CD4-positive, alpha-beta T cell (primary cell): Measurements from ENCODE around the gene NOP10. TPM values are rescaled to one million over a fixed set of nuclear protein-coding genes. Genes with fewer than 3 reads are reported as not detected.
A peak's percentile ranks its signal among the peaks of the same experiment; 100 is the strongest.

Source experiments
- ATAC-seq: fragments of 200-7000 bp; cut with Tn5 transposase; one replicate; pipeline ENCODE4 v1.10.0; 2022; ENCODE audit warnings: mild to moderate bottlenecking; ENCODE audit not compliant: poor library complexity
- CTCF ChIA-PET: fragments of 350-600 bp; sonication (Branson Sonifier 250); formaldehyde crosslinking; loops from one replicate; lab custom pipeline; 2021; ENCODE audit warnings: antibody characterized with exemption, inconsistent platforms; lab: Charles Lee
- POLR2A ChIA-PET: fragments of 350-600 bp; sonication (Branson Sonifier 250); formaldehyde crosslinking; loops from one replicate; lab custom pipeline; 2021; ENCODE audit warnings: antibody characterized with exemption, inconsistent platforms; lab: Charles Lee
- DNase-seq, 14 experiments: peaks; one replicate each; pipeline ENCODE4 v3.0.0-alpha.2; 2013 to 2020; ENCODE audit warnings: mixed read lengths in 2 of 14
- H3K27ac ChIP-seq, 2 donors: one replicate each; pipeline versions ENCODE4 v1.5.1 to v1.7.0; 2013; ENCODE audit warnings: low read length in 2 of 2, low read depth in 1 of 2, mild to moderate bottlenecking in 1 of 2
- H3K27me3 ChIP-seq, 2 experiments: 1 replicate in 1 of 2; 2 replicates in 1 of 2; pipeline versions ENCODE4 v1.6.1 to v1.7.0; 2013; ENCODE audit warnings: low read length in 2 of 2, control low read depth in 1 of 2, mild to moderate bottlenecking in 1 of 2, moderate library complexity in 1 of 2; ENCODE audit not compliant: insufficient read depth in 2 of 2, control insufficient read depth in 1 of 2
- H3K36me3 ChIP-seq: one replicate; pipeline ENCODE4 v1.6.1; 2013; ENCODE audit warnings: low read length, control low read depth; ENCODE audit not compliant: insufficient read depth
- H3K4me1 ChIP-seq: one replicate; pipeline ENCODE4 v1.6.1; 2013; ENCODE audit warnings: low read length, control low read depth; ENCODE audit not compliant: insufficient read depth
- H3K4me3 ChIP-seq: one replicate; pipeline ENCODE4 v1.5.1; 2013; ENCODE audit warnings: mild to moderate bottlenecking, low read length, moderate library complexity
- H3K9me3 ChIP-seq, 2 experiments: 1 replicate in 1 of 2; 2 replicates in 1 of 2; pipeline versions ENCODE4 v1.6.1 to v1.7.0; 2013; ENCODE audit warnings: low read length in 2 of 2, mild to moderate bottlenecking in 2 of 2, control low read depth in 1 of 2, moderate library complexity in 1 of 2; ENCODE audit not compliant: control insufficient read depth in 1 of 2, insufficient read depth in 1 of 2
- H3K27ac Mint-ChIP-seq: one replicate; pipeline ENCODE4 v1.8.0; 2020; ENCODE audit warnings: mixed read lengths
- H3K27me3 Mint-ChIP-seq: one replicate; pipeline ENCODE4 v1.8.0; 2021; ENCODE audit warnings: mixed read lengths
- H3K36me3 Mint-ChIP-seq: one replicate; pipeline ENCODE4 v1.8.0; 2021; ENCODE audit warnings: low read depth, mixed read lengths
- H3K4me1 Mint-ChIP-seq: one replicate; pipeline ENCODE4 v1.8.0; 2021; ENCODE audit warnings: low read depth, mixed read lengths
- H3K4me3 Mint-ChIP-seq: one replicate; pipeline ENCODE4 v1.8.0; 2020; ENCODE audit warnings: mild to moderate bottlenecking, mixed read lengths
- H3K9me3 Mint-ChIP-seq: one replicate; pipeline ENCODE4 v1.8.0; 2020; ENCODE audit warnings: mixed read lengths
- intact Hi-C, 2 experiments: fragments of 100-400 bp; cut with DNase I in 1 of 2; cut with micrococcal nuclease in 1 of 2; formaldehyde crosslinking; loops; one replicate each; pipeline versions ENCODE4 v1.15.1 to v1.9.0; 2023 to 2025; cut with DNase I, micrococcal nuclease
- total RNA-seq, 174 experiments: library from RNA in 2 of 174; stranded (reverse) in 2 of 174; gene quantifications; one replicate each; pipeline ENCODE4 v1.2.3 and lab custom pipeline; 2021 to 2026
- TF ChIP-seq, protein P1 (sequence below): fragments of 200-600 bp; IDR thresholded peaks from one replicate; pipeline ENCODE4 v1.8.0; 2022; ENCODE audit warnings: antibody characterized with exemption, mild to moderate bottlenecking

The NOP10 gene
- total RNA-seq, 2 experiments from 2014 or later, result 44.4 to 44.8 TPM

DNA sequence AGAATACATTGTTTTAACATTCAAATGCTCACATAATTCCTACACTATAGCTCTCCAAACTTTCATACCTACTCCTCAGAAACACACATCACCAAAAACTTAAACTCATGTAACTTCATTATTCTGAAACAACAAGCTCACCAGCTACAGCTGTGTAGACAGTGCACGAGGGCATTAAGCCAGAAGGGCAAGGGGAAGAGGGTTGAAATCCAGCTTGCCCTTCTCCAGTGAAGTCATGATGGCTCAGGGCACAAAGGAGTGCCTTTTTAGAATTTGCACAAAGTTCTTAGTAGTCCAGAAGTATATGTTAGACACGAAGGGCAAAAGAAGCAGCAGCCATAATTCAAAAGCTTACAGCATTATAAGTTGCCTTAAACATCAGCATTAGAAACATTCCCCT is 13.9 kb downstream of the NOP10 start:
- TF ChIP-seq, protein P1, sequence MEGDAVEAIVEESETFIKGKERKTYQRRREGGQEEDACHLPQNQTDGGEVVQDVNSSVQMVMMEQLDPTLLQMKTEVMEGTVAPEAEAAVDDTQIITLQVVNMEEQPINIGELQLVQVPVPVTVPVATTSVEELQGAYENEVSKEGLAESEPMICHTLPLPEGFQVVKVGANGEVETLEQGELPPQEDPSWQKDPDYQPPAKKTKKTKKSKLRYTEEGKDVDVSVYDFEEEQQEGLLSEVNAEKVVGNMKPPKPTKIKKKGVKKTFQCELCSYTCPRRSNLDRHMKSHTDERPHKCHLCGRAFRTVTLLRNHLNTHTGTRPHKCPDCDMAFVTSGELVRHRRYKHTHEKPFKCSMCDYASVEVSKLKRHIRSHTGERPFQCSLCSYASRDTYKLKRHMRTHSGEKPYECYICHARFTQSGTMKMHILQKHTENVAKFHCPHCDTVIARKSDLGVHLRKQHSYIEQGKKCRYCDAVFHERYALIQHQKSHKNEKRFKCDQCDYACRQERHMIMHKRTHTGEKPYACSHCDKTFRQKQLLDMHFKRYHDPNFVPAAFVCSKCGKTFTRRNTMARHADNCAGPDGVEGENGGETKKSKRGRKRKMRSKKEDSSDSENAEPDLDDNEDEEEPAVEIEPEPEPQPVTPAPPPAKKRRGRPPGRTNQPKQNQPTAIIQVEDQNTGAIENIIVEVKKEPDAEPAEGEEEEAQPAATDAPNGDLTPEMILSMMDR, result no peak
- H3K36me3 ChIP-seq, result no peaks in the 10 kb centered on the region
- H3K4me1 ChIP-seq, result peaks cover 42% of the 10 kb centered on the region
- peaks cover 8% of the 10 kb centered on the region for H3K36me3 Mint-ChIP-seq
- H3K27me3 Mint-ChIP-seq, result no peaks in the 10 kb centered on the region
- H3K4me1 Mint-ChIP-seq, result peaks cover 80% of the 10 kb centered on the region
- ChIA-PET CTCF (interaction anchor here (1.4 to 3.3 kb wide), 4 partner anchors 8 to 38 kb away, joined by 3 to 20 read pairs (median 10); partner anchors contain the start of genes LPCAT4, NOP10, NUTM1 and SLC12A6), POLR2A (interaction anchor here (1.4 to 7.4 kb wide), 8 partner anchors 9 to 227 kb away, joined by 3 to 127 read pairs (median 16); partner anchors contain the start of genes EMC7, KATNBL1, LPCAT4 and NOP10)
- DNase-seq (no peak), ATAC-seq (no peak)
- H3K4me3 ChIP-seq, result no peak overlapping the region
- H3K27me3 ChIP-seq, result no peaks in the 10 kb centered on the region
- H3K27ac ChIP-seq, result peak overlapping the region; percentile 43 to 51
- H3K9me3 Mint-ChIP-seq, result no peaks in the 10 kb centered on the region
- H3K4me3 Mint-ChIP-seq, result peak overlapping the region; percentile 10
- peak overlapping the region; percentile 82 for H3K27ac Mint-ChIP-seq
- intact Hi-C loops, result no loop called here
- H3K9me3 ChIP-seq, result no peaks in the 10 kb centered on the region

DNA sequence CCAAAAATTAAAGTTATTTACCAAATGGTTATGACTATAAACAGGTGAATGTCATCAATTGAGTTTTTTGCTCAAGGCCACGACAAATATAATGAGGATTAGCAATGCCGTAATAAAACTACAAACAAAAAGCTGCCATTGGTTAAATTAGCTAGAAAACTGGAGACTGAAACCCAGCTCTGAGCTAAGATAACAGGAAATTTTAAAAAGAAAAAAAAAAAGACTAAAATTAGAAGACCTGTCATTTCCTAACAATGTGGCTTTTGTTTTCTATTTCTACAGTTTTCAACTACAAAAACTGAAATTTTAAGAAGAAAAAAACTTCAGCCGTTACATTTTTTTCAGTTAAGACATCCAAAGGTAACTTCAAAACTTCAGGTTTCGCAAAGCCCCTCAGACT is 15.0 kb downstream of the NOP10 start:
- Histone ChIP-seq H3K27me3 (no peaks in the 10 kb centered on the region), H3K4me3 (peak overlapping the region; percentile 13), H3K9me3 (no peaks in the 10 kb centered on the region), H3K36me3 (no peaks in the 10 kb centered on the region), H3K4me1 (peaks cover 31% of the 10 kb centered on the region), H3K27ac (peak overlapping the region; percentile 43 to 51)
- H3K27me3 Mint-ChIP-seq, result no peaks in the 10 kb centered on the region
- H3K27ac Mint-ChIP-seq, result peak overlapping the region; percentile 82
- intact Hi-C loops, result no loop called here
- DNase-seq (peak in 2 of 14 experiments; percentile 12 to 31), ATAC-seq (peak; percentile 32)
- H3K4me3 Mint-ChIP-seq, result peak overlapping the region; percentile 70
- peaks cover 75% of the 10 kb centered on the region for H3K4me1 Mint-ChIP-seq
- TF ChIP-seq, protein P1, result no peak
- no peaks in the 10 kb centered on the region for H3K9me3 Mint-ChIP-seq
- peaks cover 6% of the 10 kb centered on the region for H3K36me3 Mint-ChIP-seq
- ChIA-PET CTCF (interaction anchor here (0.9 to 3.3 kb wide), 6 partner anchors 9 to 39 kb away, joined by 3 to 20 read pairs (median 5); partner anchors contain the start of genes LPCAT4, NOP10, NUTM1 and SLC12A6), POLR2A (interaction anchor here (1.5 to 7.4 kb wide), 7 partner anchors 10 to 118 kb away, joined by 3 to 127 read pairs (median 24); partner anchors contain the start of genes KATNBL1, LPCAT4, NOP10 and NUTM1)

DNA sequence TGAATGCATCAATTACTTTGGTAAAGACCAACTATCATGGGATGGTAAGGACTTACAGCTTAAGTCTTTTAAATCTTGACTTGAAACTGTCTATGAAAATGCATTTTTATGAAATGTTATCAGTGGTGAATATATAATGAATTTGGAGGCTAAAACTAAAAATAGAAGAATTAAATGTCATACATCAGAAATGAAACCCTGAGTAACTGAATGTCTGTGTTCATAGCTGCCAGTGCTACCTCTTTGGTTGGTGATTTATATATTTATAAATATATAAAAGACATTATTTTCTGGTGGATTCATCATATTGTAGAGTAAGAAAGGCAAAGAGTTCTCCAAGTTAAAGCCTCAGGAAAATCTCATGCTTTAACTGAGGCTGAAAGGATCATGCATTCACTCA is 17.6 kb downstream of the NOP10 start:
- intact Hi-C loops, result no loop called here
- Histone ChIP-seq H3K4me1 (peaks cover 20% of the 10 kb centered on the region), H3K27ac (no peak overlapping the region), H3K27me3 (no peaks in the 10 kb centered on the region), H3K9me3 (no peaks in the 10 kb centered on the region), H3K36me3 (no peaks in the 10 kb centered on the region), H3K4me3 (no peak overlapping the region)
- Mint-ChIP-seq H3K27me3 (no peaks in the 10 kb centered on the region), H3K27ac (peak overlapping the region; percentile 82), H3K9me3 (no peaks in the 10 kb centered on the region), H3K36me3 (no peaks in the 10 kb centered on the region), H3K4me1 (peaks cover 69% of the 10 kb centered on the region), H3K4me3 (peak overlapping the region; percentile 54)
- ChIA-PET POLR2A (interaction anchor here (1.3 to 7.4 kb wide), 5 partner anchors 9 to 47 kb away, joined by 3 to 127 read pairs (median 3); partner anchors contain the start of genes NOP10, NUTM1 and SLC12A6), CTCF (no interaction called here)
- ATAC-seq (no peak), DNase-seq (no peak)
- TF ChIP-seq, protein P1, result no peak
